ENCODE results near the gene C3orf85.
"Not testable (repeated sequence)": the region's sequence is repeated elsewhere in the genome, so short reads cannot be mapped to it uniquely, and the experiment has no call there.

The C3orf85 gene, protein sequence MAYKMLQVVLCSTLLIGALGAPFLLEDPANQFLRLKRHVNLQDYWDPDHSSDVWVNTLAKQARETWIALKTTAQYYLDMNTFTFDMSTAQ

DNA sequence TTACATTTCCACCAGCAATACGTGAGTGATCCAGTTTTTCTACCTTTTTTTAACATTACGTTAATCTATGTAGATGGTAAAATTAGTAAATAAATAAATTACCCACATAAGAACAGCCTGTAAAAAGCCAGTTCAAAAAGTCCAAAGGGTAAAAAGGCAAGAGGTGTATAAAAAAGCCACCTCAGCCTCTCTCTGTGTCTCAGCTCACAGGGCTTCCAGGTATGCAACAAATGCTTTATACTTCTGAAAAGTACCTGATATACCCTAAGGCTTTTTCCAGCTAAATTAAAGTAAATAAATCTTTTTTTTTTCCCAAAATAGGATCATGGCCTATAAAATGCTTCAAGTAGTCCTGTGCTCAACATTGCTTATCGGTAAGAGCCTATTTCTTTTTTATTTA, at the start of gene C3orf85:
TSS of gene C3orf85 (plus strand) at position 197 of the 400 bp plus-strand sequence. CDS start at position 326, 129 bp downstream.
- DNase-seq = no peak

DNA sequence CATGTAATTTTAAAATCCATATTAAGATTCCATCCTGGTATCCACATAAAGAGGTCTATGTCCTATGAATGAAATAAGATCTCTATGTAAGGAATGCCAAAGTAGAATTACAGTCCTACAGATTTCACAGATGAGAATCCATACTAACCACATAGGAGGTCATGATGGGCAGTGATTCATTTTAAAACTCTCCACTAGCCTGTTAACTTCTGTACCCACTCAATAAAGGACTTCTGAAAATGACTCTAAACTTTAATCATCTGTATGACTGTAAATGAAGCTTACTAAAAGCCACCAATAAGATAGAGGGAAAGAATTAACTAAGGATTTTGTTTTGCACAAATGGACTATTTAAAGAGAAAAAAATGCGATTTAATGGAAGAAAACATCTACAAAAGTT, 47.3 kb upstream of the C3orf85 start:
- no peak for DNase-seq

DNA sequence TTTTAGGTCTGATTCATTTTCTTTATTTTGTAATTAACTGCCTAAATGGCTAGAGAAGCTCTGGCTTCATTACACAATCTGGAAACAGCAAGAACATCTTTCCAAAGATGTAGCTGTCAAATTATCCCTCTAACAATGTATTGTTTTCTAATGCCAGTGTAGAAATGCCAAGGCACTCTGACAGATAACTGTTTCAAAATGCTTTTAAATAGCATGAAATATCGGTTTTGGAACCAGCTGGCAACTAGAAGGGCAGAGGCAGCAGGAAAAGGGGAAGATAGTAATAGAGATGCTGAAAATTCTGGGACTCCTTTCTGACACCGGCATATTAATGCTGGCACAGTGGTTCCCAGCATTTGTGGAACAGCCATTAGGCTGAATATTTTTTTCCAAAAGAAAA, 44.7 kb upstream of the C3orf85 start:
- no peak for DNase-seq

DNA sequence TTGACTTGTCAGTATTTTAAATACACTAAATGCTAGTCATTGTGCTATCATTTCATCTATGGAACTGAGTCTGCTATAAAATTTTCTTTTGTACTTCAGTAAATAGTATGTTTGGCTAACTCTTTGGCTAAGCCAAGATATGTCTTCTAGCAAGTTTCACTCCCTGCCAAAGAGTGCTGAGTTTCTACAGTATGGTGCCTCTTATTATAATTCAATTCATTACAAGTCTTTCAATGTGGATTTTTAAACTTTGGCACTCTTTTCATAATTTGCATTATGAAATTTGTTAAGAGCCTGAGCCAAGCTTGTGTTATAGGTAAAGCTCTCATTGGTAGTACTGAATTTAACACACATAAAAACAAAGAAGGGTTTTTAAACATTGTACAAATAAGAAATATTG, 43.0 kb upstream of the C3orf85 start:
- no peak for DNase-seq

DNA sequence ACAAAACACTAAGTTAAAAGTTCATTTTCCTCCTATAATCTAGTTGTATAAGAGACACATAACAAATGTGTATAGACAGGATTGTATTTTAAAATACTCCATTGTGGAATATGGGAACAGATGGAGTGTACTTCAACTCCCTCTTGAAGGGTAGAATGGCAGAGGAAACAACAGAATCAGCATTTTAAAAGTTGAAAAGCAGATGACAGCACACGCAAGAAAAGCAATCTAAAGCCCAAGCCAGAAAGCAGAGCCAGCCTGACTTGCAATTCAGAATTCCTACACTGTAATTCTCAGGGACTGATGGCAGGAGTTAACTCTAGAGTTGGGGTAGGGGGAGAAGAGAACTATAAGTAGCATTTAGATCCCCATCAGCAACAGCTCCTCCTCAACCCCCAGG, 41.4 kb upstream of the C3orf85 start:
- no peak for DNase-seq

DNA sequence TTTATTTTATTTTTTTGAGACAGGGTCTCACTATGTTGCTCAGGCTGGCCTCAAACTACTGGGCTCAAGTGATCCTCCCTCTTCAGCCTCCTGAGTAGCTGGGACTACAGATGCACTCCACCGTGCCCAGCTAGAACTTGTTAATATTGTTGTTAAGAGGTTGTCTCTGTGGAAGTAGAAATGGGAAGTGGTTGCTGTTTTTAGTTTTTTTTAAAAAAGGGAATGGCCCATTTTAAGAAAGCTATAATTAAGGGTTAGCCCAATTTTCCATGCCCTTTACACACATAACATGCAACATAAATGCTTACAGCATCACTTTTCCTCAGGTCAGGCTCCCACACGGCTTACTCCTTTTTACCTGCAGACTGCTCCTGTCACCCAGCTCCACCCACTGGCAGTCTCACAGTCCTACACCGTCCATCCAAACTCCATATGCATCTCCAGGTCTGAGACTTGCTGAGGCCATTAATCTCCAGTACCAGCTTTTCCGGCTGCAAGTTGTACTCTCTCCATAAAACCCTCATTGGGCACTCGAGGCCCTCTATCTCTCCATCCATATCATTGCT, 38.4 kb upstream of the C3orf85 start:
- peak; percentile 30 for DNase-seq

DNA sequence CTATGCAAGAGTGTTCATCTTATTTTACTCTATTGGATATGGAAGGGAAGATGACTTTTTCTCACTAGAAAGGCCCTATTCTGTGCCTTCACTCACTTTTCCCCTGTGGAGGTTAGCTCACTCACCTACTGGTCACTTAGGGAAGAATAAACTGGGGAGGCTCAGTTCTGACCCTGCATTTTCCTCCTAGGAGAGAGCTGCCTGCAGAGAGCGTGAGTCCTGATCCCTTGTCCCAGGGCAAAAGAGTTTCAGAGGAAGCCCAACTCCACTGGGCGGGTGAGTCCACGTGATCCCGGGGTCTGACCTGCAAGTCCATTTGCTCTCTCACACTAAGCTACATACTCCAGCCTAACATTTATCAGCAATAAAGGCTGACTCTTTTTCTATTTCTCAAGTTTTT, 26.9 kb upstream of the C3orf85 start:
- no peak for DNase-seq

DNA sequence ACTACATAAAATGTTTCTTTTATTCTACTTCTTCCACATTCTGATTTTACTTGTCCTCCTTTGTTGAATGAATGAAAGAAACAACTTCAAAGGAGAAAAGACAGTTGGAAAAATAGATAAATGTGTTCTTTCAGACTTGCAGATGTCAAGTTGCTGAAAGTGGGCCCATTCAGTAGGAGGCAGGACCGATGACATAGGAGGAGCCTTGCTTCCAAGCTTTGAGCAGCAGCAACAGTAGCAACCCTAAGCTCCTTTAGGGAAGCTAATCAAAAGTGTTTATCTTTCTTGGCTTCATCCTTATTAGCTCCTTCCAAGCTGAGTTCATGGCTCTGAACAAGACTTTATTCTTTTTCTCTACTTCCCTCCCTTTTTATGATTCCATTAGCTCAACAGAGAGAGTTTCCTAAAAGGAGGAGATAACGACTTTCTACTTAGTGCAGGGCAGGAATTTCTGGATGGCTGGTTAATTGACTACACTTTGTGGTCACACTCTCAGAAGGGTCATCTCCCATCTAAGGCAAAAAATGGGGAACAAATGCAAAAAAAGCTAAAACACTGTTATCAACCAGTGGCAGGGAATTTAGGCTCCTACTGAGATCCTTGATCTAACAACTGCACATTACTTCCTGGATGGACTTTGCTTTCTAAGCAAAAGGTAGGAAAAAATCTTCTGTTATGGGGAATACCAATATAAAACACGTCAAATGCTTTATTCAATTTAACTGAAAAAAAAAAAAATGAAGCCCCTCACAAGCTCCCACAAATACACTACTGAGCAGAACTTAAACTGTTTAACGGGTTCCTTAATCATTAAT, 23.4 kb upstream of the C3orf85 start:
- DNase-seq = no peak

DNA sequence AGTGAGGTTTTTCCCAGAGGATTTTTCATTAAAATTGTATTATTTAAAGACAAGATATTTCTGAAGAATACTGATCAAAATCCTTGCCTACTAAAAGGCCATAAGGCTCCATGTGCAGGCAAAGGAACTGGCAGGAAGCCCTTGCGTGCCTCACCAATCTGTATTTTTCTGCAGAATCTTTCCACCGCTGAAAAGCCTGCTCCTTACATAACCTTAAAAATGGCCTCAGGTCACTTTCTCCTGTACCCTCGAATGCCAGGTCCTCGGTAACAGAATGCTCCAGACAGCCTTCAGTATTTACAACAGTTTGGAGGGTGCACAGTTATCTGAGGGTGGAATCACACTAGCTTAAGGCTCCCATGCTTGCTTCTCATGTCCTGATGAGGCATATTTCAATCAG, 21.8 kb upstream of the C3orf85 start:
- no peak for DNase-seq

DNA sequence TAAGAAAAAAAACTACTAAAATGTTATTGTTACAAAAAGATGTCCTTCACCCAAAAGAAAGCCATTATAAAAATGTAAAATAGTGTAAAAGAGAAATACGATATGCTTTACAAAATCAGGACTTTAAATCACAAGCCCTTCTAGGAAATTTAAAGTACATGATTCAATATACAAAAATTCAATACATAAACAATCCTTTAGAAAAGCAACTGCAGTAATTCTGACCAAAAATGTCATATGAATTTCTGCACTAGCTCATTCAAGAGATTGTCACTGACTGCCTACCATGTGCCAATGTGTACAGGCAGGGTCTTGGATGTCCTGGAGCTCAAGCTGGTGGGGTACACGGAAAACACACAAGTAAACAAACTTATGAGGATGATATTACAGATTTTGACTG, 21.1 kb upstream of the C3orf85 start:
- no peak for DNase-seq

DNA sequence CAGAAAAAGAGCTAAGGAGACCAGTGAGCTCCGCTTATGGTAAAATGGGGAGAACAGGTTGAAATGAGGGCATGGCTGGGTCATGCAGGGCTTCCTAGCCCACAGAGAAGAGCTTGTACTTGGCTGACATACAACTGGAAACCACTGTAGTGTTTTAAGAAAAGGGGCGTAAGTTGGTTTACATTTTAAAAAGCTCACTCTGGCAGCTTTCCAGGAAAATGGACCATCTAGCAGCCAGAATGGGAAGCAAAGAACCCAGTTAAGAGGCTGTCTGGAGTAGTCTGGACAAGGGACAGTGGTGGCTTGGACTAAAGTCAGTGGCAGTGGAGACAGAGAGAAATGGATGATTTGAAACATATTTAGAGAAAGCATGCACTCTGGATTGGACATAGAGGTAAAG, 20.5 kb upstream of the C3orf85 start:
- DNase-seq = no peak

DNA sequence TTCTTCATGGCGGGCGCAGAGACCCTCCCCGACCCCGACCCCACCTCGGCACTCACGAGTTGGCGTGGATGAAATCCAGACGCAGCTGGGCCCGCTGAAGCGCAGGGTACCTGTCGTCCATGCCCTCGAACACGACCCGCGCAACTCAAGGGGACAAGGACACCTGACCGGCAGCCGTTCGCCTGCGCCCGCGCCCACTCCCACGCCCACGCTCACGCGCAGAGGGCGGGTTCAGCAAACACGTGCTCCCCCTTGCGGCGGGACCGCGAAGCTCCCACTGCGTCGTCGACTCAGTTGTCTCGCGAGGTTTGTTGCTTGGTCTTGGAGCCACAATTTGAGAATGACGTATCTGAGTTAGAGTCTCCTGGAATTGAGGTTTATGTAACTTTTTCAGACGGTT, 18.6 kb upstream of the C3orf85 start, which contains the start of gene MORC1:
TSS of gene MORC1 (minus strand) at position 196 of the 400 bp plus-strand sequence. CDS start at position 121, 75 bp downstream.
- DNase-seq = no peak

DNA sequence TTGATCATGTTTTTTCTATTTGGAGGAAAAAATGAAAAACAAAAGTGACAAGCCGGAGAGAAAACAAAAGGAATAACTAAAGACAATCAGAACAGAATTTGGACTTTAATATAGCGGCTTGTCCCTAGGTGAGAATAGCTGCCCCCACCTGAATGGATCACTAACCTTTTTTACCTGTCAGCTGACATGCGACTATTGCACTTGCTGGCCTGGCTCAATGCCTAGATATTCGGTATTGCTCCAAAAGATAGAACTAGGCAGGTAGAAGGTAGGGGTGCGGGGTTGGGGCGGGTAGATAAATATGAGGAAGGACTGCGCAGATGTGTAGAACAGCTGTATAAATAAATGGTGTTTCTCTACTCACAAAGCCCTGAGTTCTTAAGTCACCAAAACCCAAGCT, 17.9 kb upstream of the C3orf85 start:
- no peak for DNase-seq

DNA sequence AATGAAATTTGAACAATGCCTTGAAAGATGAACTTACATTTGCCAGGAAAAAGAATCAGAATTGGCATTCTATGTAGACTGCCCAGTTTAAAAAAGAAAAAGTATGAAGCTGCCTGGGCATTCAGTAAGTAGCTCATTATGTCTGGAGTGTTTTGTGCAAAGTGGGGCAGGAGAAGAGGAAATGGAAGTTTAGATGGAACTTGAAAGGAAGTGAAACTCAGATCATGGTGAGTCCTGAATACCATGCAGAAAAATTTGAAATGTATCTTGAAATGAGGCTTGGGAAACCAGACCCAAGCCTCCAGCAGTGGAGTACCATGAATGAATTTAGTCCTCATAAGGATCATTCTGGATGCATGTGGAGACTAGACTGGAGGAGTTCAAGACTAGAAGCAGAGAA, 13.8 kb upstream of the C3orf85 start:
- DNase-seq = no peak

DNA sequence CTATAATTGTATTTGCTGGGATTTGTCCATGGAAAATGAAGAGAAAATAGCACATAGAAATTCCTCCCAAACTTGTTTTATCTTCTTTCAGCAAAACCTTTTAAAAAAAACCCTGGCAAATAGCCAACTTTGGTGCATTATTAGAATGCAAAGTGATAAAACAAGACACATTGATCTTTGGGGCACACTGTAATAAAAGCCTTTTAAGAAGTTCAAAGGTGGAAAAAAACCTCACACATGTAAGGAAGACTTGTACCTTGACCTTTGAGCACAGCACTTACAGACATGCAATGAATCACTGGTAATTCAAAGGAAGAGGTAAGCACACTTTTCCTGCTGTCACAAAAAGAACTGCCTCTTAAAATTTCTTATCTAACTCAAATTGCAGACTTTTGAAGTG, 10.6 kb upstream of the C3orf85 start:
- no peak for DNase-seq

DNA sequence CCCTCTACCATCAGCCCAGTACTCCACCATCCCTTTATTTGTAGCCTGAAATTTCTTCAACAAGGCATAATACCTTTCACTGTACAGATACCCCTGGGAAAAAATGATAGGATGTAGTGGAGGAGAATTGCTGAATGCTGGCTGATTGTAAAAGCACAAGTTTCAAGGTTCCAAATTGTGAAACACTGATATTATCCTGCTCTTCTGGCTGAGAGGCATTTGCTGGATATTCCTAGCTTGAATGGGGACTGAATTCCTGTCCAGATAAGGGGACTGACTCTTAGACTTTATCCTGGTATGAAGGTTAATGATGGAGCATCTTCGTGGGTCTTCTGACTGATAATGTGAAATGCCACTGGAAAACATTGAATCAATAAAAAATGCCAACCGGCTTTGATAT, 9.0 kb upstream of the C3orf85 start:
- no peak for DNase-seq

DNA sequence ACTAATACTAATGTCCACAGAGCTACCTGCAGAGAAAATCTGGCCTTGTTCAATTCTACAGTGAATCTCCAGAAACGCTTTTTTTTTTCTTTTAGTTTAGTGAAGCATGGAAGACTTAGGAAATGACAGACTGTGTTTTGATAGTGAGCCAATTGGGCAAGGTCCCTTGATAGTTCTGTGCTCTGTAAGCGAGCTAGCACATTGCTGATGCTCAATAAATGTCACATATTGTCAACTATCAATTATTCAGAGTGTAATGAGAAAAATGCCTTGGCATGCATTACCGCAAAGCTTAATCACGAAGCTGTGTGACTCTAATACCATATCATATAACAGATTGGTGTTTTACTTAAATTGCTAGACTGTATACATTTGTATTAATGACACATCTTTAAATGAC, 5.2 kb upstream of the C3orf85 start:
- no peak for DNase-seq

DNA sequence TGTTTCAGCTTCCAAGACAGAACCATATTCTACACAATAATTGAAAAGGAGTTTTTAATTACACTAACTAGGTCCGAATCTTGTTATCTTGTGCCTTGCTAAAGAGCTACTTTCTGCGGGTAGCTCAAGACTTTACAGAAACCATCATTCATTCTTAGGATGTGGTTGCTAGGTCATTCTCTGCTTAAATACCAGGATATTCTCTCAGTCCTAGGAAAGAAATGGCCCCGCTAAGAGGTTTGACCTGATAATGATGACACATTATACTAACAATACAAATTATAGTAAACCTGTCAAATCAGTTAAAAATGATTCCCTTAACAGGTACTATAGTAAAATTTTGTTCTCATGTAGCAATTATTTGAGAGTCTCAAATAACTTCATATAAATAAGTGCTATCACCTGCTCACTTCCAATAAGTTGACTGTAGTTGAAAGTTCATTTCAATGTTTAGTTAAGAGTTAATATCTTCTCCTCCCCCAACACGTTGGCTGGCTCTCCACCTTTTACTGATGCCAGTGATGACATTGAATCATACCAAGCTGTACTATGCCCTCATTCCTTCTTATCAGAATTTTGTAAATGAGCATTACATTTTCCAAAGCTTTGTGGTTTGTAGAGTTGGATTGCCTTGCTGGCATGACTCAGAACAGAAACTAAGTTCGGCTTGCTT, 3.6 kb upstream of the C3orf85 start:
- DNase-seq = no peak

DNA sequence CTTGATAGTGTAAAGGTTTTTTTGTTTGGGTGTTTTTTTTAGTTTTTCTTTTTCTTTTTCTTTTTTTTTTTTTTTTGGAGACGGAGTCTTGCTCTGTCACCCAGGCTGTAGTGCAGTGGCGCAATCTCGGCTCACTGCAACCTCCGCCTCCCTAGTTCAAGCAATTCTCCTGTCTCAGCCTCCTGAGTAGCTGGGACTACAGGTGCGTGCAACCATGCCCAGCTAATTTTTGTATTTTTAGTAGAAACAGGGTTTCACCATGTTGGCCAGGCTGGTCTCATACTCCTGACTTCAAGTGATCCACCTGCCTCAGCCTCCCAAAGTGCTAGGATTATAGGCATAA, 3.1 kb upstream of the C3orf85 start:
- not testable (repeated sequence) for DNase-seq

DNA sequence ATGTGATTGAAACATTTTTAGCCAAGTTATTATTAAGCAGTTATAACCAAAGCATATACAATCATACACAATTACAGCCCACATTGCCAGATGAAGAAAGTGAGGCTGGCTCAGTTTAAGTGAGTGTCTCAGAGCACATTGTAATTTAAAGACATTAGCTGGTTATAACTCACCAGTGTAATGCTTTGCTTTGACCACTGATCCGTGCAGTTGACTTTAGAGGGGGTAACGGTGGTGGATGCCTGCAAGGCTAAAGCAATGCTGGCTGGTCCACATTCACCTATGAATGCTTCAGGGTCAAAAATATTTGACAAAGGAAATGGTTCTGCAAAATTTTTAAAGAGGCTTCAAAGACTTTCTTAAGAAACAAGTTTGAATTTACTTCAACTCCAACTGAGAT, 1.2 kb downstream of the C3orf85 start:
- no peak for DNase-seq

DNA sequence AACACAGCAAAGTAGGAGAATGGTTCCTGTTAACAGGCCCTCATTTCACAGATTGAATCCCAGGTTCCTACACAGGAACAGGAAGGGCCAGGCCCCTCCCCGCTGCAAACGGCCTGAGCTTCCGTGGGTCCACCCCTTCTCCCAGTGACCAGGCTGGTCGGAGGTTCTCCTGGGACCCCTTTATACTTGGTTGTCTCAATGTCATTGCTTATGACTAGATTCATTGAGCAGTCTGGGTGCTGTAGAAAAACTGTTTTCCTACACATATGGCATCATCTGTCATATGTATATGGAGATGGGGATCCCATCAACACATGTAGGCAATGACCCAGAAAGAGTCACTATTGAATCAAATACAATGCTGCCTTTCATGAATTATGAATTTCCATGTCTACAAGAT, 3.8 kb downstream of the C3orf85 start:
- DNase-seq = no peak

DNA sequence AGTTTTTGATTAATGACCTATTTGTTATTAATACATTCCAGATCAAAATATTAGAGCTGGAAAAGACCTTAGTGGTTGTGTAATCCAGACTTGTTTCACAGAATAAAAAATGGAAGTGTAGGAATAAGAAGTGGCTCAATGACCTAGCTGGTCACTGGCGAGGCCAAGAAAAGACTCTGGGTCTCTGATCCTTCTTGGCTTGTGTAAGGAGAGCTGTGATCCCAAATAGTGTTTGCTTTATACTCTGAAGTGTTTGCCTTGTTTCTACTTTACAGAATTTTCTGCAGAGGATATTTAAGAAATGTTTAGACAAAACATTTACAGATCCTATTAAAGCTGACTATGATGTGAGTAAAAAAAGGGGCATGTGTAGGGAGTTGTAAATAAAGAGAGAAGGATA, 7.1 kb downstream of the C3orf85 start:
- no peak for DNase-seq

DNA sequence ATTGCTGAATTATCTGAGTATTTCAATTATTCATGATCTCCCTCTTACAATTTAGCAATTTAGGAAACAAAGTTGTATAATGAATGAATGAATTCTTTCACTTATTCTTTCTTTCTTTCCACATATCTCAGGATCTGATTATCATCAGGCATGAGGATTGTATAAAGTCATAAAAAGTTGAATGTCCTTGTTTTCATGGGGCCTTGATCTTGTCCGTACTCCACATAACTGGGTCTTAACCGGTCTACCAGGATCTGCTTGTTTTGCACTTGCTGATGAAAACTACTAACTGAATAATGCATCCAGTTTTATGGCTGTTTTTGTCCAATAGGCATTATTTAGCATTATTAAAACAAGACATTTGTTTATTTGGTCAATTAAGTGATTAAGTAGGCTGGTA, 12.6 kb downstream of the C3orf85 start:
- no peak for DNase-seq

DNA sequence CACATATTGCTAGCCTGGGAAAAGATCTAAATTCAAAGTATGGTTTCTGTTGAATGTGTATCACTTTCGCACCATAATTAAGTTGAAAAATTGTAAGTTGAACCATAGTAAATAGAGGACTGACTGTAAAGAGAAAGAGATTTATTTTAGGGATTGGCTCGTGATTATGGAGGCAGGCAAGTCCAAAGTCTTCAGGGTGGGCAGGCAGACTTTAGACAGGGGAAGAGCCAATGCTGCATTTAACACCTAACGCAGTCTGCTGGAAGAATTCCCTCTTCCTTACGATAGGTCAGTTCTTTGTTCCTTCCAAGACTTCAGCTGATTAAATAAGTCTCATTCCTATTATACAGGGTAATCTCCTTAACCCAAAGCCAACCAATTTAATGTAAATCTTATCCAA, 15.8 kb downstream of the C3orf85 start:
- no peak for DNase-seq

All from NCI-H526 treated with DMSO at 0.1 percent for 48 hours (cell line).